HG02798 (cell line): ENCODE measurements around the gene TOMM40.
"Not testable (repeated sequence)": the region's sequence is repeated elsewhere in the genome, so short reads cannot be mapped to it uniquely, and the experiment has no call there.

Experiments used
- ATAC-seq: cut with Tn5 transposase; IDR thresholded peaks from one replicate; pipeline ENCODE4 v1.9.1; 2021; ENCODE audit warnings: mild to moderate bottlenecking; ENCODE audit not compliant: unreplicated experiment, poor library complexity

TOMM40 gene

DNA sequence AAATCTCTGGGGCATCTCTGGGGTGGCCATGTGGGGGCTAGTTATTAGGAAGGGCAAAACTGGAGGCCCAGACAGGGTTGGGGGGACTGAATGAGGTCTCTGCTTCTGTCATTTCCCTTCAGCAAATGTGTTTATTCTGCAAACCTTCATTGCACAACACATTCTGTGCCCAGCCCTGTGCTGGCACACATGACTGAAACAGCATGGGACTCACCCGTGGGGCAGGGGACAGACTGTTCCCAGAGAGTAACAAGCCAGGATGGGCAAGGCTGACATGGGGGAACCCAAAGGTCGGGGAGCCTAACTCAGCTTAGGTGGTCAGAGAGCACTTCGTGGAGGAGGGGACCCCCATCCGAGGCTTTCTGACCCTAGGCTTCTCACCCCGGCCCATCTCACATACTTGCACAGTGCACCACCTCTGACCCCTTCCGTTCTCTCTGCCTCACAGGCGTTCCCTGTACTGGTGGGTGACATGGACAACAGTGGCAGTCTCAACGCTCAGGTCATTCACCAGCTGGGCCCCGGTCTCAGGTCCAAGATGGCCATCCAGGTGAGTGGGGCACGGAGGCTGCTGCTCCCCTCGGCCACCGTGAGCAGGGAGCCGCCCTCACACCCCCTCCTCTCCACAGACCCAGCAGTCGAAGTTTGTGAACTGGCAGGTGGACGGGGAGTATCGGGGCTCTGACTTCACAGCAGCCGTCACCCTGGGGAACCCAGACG lies 2.4 kb downstream of the TOMM40 start:
- ATAC-seq = no peak

GRCh38 chr19:44894052-44894400 lies 3.0 kb downstream of the TOMM40 start:
- ATAC-seq = no peak

DNA sequence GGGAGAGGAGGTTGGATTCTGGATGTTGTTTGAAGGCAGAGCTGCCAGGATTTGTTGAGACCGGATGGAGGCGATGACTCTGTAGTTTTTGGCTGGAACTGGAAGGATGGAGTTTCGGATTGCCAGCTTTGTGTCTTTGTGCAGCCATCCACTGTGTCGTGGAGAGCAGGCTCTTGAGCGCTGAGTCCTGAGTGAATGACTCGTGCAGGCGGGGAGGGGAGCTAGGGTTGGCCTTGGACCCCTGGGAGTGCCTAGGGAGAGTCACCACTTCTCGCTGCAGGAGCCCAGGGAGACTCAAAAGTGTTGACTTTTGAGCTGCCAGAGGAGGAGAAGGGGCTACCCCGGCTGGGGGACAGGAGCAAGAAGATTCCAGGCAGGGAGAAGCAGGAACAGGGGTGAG lies 3.9 kb downstream of the TOMM40 start:
- ATAC-seq = no peak

DNA sequence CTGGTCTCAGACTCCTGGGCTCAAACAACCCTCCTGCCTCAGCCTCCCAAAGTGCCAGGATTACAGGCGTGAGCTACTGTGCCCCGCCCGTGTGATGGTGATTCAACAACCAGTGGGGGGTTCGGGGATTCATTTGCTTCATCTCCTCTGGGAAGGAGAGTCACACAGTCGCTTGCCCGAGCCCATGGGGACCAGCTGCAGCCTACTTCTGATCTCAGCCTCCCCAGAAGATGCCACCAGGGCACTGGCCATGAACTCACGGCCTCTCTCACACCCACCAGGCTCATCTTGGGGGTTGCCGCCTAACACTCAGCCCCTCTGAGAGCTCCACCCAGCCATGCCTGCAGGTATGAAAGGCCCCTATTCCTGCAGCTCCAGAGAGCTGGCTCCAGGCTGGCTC lies 6.8 kb downstream of the TOMM40 start:
- no peak for ATAC-seq

GRCh38 chr19:44900328-44901244 lies 9.5 kb downstream of the TOMM40 start:
- no peak for ATAC-seq

DNA sequence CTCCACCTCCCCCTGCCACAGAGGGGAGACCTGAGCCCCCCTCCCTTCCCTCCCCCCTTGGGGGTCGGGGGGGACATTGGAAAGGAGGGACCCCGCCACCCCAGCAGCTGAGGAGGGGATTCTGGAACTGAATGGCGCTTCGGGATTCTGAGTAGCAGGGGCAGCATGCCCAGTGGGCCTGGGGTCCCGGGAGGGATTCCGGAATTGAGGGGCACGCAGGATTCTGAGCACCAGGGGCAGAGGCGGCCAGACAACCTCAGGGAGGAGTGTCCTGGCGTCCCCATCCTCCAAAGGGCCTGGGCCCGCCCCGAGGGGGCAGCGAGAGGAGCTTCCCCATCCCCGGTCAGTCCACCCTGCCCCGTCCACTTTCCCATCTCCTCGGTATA lies 12.2 kb downstream of the TOMM40 start:
- no peak for ATAC-seq

DNA sequence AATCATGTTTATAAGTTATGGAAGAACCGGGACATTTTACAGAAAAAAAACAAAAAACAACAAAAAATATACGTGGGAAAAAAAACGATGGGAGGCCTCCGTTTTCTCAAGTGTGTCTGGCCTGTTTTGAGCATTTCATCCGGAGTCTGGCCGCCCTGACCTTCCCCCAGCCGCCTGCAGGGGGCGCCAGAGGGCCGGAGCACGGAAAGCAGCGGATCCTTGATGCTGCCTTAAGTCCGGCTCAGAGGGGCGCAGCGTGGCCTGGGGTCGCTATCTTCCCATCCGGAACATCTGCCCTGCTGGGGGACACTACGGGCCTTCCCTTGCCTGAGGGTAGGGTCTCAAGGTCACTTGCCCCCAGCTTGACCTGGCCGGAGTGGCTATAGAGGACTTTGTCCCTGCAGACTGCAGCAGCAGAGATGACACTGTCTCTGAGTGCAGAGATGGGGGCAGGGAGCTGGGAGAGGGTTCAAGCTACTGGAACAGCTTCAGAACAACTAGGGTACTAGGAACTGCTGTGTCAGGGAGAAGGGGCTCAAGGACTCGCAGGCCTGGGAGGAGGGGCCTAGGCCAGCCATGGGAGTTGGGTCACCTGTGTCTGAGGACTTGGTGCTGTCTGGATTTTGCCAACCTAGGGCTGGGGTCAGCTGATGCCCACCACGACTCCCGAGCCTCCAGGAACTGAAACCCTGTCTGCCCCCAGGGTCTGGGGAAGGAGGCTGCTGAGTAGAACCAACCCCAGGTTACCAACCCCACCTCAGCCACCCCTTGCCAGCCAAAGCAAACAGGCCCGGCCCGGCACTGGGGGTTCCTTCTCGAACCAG lies 12.8 kb downstream of the TOMM40 start:
- no peak for ATAC-seq

DNA sequence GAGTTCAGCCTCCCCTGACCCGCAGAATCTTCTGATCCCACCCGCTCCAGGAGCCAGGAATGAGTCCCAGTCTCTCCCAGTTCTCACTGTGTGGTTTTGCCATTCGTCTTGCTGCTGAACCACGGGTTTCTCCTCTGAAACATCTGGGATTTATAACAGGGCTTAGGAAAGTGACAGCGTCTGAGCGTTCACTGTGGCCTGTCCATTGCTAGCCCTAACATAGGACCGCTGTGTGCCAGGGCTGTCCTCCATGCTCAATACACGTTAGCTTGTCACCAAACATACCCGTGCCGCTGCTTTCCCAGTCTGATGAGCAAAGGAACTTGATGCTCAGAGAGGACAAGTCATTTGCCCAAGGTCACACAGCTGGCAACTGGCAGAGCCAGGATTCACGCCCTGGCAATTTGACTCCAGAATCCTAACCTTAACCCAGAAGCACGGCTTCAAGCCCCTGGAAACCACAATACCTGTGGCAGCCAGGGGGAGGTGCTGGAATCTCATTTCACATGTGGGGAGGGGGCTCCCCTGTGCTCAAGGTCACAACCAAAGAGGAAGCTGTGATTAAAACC lies 13.5 kb downstream of the TOMM40 start:
- no peak for ATAC-seq

DNA sequence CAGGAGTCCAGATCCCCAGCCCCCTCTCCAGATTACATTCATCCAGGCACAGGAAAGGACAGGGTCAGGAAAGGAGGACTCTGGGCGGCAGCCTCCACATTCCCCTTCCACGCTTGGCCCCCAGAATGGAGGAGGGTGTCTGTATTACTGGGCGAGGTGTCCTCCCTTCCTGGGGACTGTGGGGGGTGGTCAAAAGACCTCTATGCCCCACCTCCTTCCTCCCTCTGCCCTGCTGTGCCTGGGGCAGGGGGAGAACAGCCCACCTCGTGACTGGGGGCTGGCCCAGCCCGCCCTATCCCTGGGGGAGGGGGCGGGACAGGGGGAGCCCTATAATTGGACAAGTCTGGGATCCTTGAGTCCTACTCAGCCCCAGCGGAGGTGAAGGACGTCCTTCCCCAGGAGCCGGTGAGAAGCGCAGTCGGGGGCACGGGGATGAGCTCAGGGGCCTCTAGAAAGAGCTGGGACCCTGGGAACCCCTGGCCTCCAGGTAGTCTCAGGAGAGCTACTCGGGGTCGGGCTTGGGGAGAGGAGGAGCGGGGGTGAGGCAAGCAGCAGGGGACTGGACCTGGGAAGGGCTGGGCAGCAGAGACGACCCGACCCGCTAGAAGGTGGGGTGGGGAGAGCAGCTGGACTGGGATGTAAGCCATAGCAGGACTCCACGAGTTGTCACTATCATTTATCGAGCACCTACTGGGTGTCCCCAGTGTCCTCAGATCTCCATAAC lies 14.5 kb downstream of the TOMM40 start, which contains the start of gene APOE:
Gene APOE, plus strand, starts transcription at position 360 of the 724 bp plus-strand sequence. CDS start 829 bp downstream, outside the sequence.
- no peak for ATAC-seq

GRCh38 chr19:44907613-44908012 lies 16.6 kb downstream of the TOMM40 start:
- ATAC-seq = no peak

DNA sequence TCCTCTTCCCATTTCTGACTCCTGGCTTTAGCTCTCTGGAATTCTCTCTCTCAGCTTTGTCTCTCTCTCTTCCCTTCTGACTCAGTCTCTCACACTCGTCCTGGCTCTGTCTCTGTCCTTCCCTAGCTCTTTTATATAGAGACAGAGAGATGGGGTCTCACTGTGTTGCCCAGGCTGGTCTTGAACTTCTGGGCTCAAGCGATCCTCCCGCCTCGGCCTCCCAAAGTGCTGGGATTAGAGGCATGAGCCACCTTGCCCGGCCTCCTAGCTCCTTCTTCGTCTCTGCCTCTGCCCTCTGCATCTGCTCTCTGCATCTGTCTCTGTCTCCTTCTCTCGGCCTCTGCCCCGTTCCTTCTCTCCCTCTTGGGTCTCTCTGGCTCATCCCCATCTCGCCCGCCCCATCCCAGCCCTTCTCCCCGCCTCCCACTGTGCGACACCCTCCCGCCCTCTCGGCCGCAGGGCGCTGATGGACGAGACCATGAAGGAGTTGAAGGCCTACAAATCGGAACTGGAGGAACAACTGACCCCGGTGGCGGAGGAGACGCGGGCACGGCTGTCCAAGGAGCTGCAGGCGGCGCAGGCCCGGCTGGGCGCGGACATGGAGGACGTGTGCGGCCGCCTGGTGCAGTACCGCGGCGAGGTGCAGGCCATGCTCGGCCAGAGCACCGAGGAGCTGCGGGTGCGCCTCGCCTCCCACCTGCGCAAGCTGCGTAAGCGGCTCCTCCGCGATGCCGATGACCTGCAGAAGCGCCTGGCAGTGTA lies 17.2 kb downstream of the TOMM40 start:
- ATAC-seq = no peak

GRCh38 chr19:44908836-44909261 lies 17.8 kb downstream of the TOMM40 start:
- ATAC-seq = no peak

GRCh38 chr19:44909775-44910174 lies 18.7 kb downstream of the TOMM40 start:
- no peak for ATAC-seq

- not testable (repeated sequence) for ATAC-seq
Observed at GRCh38 chr19:44911896-44912295, 20.8 kb downstream of the TOMM40 start.

GRCh38 chr19:44912854-44913253 lies 21.8 kb downstream of the TOMM40 start:
- ATAC-seq = no peak

GRCh38 chr19:44913512-44914432 lies 22.7 kb downstream of the TOMM40 start:
- not testable (repeated sequence) for ATAC-seq

DNA sequence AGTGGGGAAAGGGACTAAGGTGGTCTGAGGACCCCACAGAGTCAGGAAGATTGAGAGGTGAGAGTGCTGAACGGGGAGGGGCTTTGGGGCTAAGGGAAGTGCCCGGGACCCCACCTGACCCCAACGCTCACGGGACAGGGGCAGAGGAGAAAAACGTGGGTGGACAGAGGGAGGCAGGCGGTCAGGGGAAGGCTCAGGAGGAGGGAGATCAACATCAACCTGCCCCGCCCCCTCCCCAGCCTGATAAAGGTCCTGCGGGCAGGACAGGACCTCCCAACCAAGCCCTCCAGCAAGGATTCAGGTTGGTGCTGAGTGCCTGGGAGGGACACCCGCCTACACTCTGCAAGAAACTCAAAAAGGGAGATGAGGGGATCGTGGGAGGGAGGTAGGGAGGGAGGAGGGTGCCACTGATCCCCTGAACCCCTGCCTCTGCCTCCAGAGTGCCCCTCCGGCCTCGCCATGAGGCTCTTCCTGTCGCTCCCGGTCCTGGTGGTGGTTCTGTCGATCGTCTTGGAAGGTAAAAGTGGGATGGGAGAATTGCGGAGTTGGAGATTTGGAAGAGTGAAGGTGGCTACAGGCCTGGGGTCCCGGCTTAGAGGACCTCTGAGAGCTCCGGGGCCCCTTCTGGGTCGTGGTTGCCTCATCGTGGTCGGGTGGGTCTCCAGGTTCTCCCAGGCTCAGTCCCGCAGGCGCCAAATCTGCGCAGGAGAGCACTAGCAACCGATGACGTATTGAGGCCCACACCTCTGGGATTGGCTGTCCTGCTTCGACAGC lies 23.6 kb downstream of the TOMM40 start, which contains the start of gene APOC1:
Gene APOC1, plus strand, starts transcription at position 176 of the 774 bp plus-strand sequence. Its CDS starts 284 bp downstream, at position 460.
- ATAC-seq = peak; percentile 96
